ENCODE measurements around the gene ASAP3. TPM values are rescaled to one million over a fixed set of nuclear protein-coding genes. Genes with fewer than 3 reads are reported as not detected.

ASAP3 gene
- total and polyA plus RNA-seq, 9 donors, result 37.3 to 147 (median 91.0) TPM

- intact Hi-C loops (cut with DNase I), result no loop called here
- H3K27me3 ChIP-seq, result no peaks in the 10 kb centered on the region
- TF ChIP-seq, protein P1, sequence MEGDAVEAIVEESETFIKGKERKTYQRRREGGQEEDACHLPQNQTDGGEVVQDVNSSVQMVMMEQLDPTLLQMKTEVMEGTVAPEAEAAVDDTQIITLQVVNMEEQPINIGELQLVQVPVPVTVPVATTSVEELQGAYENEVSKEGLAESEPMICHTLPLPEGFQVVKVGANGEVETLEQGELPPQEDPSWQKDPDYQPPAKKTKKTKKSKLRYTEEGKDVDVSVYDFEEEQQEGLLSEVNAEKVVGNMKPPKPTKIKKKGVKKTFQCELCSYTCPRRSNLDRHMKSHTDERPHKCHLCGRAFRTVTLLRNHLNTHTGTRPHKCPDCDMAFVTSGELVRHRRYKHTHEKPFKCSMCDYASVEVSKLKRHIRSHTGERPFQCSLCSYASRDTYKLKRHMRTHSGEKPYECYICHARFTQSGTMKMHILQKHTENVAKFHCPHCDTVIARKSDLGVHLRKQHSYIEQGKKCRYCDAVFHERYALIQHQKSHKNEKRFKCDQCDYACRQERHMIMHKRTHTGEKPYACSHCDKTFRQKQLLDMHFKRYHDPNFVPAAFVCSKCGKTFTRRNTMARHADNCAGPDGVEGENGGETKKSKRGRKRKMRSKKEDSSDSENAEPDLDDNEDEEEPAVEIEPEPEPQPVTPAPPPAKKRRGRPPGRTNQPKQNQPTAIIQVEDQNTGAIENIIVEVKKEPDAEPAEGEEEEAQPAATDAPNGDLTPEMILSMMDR (IDR thresholded peaks at IDR 0.05), result no peak
- TF ChIP-seq POLR2A (IDR thresholded peaks at IDR 0.05), result no peak
- TF ChIP-seq EP300 (IDR thresholded peaks at IDR 0.05), result no peak
- no peak overlapping the region for H3K27ac ChIP-seq
- H3K36me3 ChIP-seq, result no peaks in the 10 kb centered on the region
- H3K4me3 ChIP-seq, result no peak overlapping the region
- DNase-seq, result no peak
- no peaks in the 10 kb centered on the region for H3K9me3 ChIP-seq
- 93 to 98% (median 97%) methylated on average over 1 of the region's 1 CpG for WGBS, 3 donors
- H3K4me1 ChIP-seq (ENCODE audit: insufficient read depth), result peaks cover 11% of the 10 kb centered on the region
These were observed 84.8 kb downstream of the ASAP3 start for GRCh38 chr1:23399229-23399628.

DNA sequence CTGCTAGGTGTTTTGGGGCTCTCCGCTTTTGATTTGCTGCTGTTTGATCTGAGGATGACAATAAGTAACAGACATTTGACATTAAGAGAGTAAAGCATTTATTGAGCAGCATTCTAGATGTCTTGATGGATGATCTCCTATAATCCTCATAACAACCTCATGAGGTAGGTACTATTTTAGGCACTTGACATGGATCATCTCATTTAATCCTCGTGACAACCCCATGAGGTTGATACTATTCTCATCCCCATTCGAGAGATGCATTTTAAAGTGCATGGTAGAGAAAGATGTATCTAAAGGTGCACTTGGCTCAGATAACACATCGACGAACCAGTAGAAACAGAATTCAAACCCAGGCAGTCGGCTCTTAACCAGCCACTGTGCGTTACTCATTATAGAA lies 86.1 kb downstream of the ASAP3 start:
- no peak for DNase-seq
- intact Hi-C loops (cut with DNase I), result no loop called here
- Histone ChIP-seq H3K36me3 (no peaks in the 10 kb centered on the region), H3K27me3 (no peaks in the 10 kb centered on the region), H3K27ac (no peak overlapping the region), H3K9me3 (no peaks in the 10 kb centered on the region), H3K4me1 (ENCODE audit: insufficient read depth) (peaks cover 16% of the 10 kb centered on the region), H3K4me3 (no peak overlapping the region)
- WGBS, 3 donors, result 95% methylated on average over 7 of the region's 7 CpGs
- TF ChIP-seq POLR2A (IDR thresholded peaks at IDR 0.05) (no peak), EP300 (IDR thresholded peaks at IDR 0.05) (no peak)
- TF ChIP-seq, protein P1 (IDR thresholded peaks at IDR 0.05), result no peak

DNA sequence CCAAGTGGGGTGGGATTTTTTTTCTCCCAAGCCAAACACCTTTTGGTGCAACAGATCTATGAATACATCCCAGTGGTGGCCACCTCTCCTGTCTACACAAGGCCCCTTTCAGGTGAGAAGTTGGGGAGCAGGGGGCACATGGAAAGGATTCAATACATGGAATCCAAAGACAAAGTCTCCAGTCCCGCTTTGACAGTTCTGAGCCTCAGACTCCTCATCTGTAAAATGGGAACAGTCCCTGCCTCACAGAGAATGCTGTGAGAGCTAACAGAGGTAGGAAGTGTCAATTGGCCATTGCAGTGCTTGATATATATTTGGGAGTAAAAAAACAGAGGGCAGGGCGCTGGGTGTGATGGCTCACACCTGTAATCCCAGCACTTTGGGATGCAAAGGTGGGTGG lies 87.6 kb downstream of the ASAP3 start:
- H3K9me3 ChIP-seq, result no peaks in the 10 kb centered on the region
- H3K4me3 ChIP-seq, result no peak overlapping the region
- H3K27ac ChIP-seq, result no peak overlapping the region
- no peaks in the 10 kb centered on the region for H3K36me3 ChIP-seq
- DNase-seq, result no peak
- intact Hi-C loops (cut with DNase I), result no loop called here
- H3K4me1 ChIP-seq (ENCODE audit: insufficient read depth), result peaks cover 16% of the 10 kb centered on the region
- WGBS, 3 donors, result 90 to 97% (median 96%) methylated on average over 2 of the region's 2 CpGs
- no peaks in the 10 kb centered on the region for H3K27me3 ChIP-seq
- TF ChIP-seq, protein P1 (IDR thresholded peaks at IDR 0.05), result no peak
- no peak for TF ChIP-seq EP300 (IDR thresholded peaks at IDR 0.05)
- TF ChIP-seq POLR2A (IDR thresholded peaks at IDR 0.05), result no peak

DNA sequence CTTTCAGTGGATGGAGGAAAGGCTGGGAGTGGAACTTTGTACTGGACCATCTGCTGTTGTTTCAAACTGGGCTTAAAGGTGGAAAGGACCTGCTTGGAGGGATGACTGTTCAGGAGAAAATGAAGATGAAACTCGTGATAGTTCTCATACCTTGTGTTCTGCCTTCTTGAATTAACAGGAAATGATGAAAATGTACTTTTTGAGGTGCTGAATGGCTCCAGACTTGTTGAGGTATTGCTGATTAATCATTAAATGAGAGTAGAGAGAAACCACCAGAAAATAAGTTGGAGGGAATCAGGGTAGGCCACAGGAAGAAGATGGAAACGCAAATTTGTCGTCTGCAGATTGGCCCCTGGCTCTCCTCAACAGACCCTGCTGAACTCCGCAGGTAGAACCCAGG lies 88.1 kb downstream of the ASAP3 start:
- Histone ChIP-seq H3K27me3 (no peaks in the 10 kb centered on the region), H3K27ac (peak overlapping the region in 1 of 2 donors; percentile 95), H3K9me3 (no peaks in the 10 kb centered on the region), H3K36me3 (no peaks in the 10 kb centered on the region), H3K4me1 (ENCODE audit: insufficient read depth) (peaks cover 16% of the 10 kb centered on the region), H3K4me3 (no peak overlapping the region)
- 87 to 92% (median 91%) methylated on average over 4 of the region's 4 CpGs for WGBS, 3 donors
- intact Hi-C loops (cut with DNase I), result no loop called here
- TF ChIP-seq EP300 (IDR thresholded peaks at IDR 0.05) (no peak), POLR2A (IDR thresholded peaks at IDR 0.05) (no peak)
- TF ChIP-seq, protein P1 (IDR thresholded peaks at IDR 0.05), result no peak
- DNase-seq, result no peak
